HG03196 (cell line): ENCODE results near the gene DCUN1D2.
"Not testable (repeated sequence)": the region's sequence is repeated elsewhere in the genome, so short reads cannot be mapped to it uniquely, and the experiment has no call there.

Experiments
- ATAC-seq: cut with Tn5 transposase; IDR thresholded peaks from one replicate; pipeline ENCODE4 v1.9.1; 2021; ENCODE audit not compliant: unreplicated experiment

DCUN1D2 gene

GRCh38 chr13:113491982-113492381 lies 1.5 kb upstream of the DCUN1D2 start:
- ATAC-seq, result no peak

GRCh38 chr13:113491418-113491883 lies 940 bp upstream of the DCUN1D2 start:
- ATAC-seq, result no peak

- peak; percentile 17 for ATAC-seq
Observed at GRCh38 chr13:113489549-113490495, 689 bp downstream of the DCUN1D2 start.

GRCh38 chr13:113489171-113489548 lies 1.4 kb downstream of the DCUN1D2 start:
- no peak for ATAC-seq

- no peak for ATAC-seq
Observed at GRCh38 chr13:113488283-113488682, 2.2 kb downstream of the DCUN1D2 start.

- ATAC-seq, result no peak
Observed at GRCh38 chr13:113486698-113487097, 3.8 kb downstream of the DCUN1D2 start.

- ATAC-seq, result no peak
Observed at GRCh38 chr13:113485545-113485944, 5.0 kb downstream of the DCUN1D2 start.

- no peak for ATAC-seq
Observed at GRCh38 chr13:113483504-113484293, 6.8 kb downstream of the DCUN1D2 start.

GRCh38 chr13:113483081-113483480 lies 7.4 kb downstream of the DCUN1D2 start:
- ATAC-seq, result no peak

GRCh38 chr13:113479179-113479578 lies 11.3 kb downstream of the DCUN1D2 start:
- ATAC-seq, result no peak

GRCh38 chr13:113477724-113478123 lies 12.8 kb downstream of the DCUN1D2 start:
- no peak for ATAC-seq

GRCh38 chr13:113476811-113477210 lies 13.7 kb downstream of the DCUN1D2 start:
- ATAC-seq, result no peak

- no peak for ATAC-seq
Observed at GRCh38 chr13:113475911-113476310, 14.6 kb downstream of the DCUN1D2 start.

GRCh38 chr13:113475280-113475679 lies 15.2 kb downstream of the DCUN1D2 start:
- no peak for ATAC-seq

- ATAC-seq, result no peak
Observed at GRCh38 chr13:113474179-113474578, 16.3 kb downstream of the DCUN1D2 start.

GRCh38 chr13:113472355-113473025 lies 18.0 kb downstream of the DCUN1D2 start:
- no peak for ATAC-seq

GRCh38 chr13:113471844-113472243 lies 18.7 kb downstream of the DCUN1D2 start:
- ATAC-seq, result no peak

GRCh38 chr13:113470635-113471163 lies 19.8 kb downstream of the DCUN1D2 start:
- not testable (repeated sequence) for ATAC-seq

- no peak for ATAC-seq
Observed at GRCh38 chr13:113470073-113470472, 20.4 kb downstream of the DCUN1D2 start.

- ATAC-seq, result no peak
Observed at GRCh38 chr13:113469582-113469981, 20.9 kb downstream of the DCUN1D2 start.
